Neuronal stem cell (in vitro differentiated cells): ENCODE results near the gene SEL1L.

Experiments used
- DNase-seq: peaks from one replicate; pipeline ENCODE4 v3.0.0-alpha.2; 2013; ENCODE audit warnings: low spot score
- H2AFZ ChIP-seq: one replicate; pipeline ENCODE4 v1.6.1; 2013; ENCODE audit warnings: mild to moderate bottlenecking, low read length, inconsistent platforms
- H2AK5ac ChIP-seq: 2 replicates; pipeline ENCODE4 v1.6.1; 2013; ENCODE audit warnings: low read depth, mild to moderate bottlenecking, inconsistent platforms, low read length, moderate library complexity, mixed read lengths
- H2BK120ac ChIP-seq: 2 replicates; pipeline ENCODE4 v1.6.1; 2013; ENCODE audit warnings: low read depth, mild to moderate bottlenecking, inconsistent platforms, low read length, moderate library complexity, mixed read lengths
- H2BK12ac ChIP-seq: one replicate; pipeline ENCODE4 v1.6.1; 2013; ENCODE audit warnings: low read length, inconsistent platforms
- H2BK15ac ChIP-seq: 2 replicates; pipeline ENCODE4 v1.6.1; 2013; ENCODE audit warnings: mild to moderate bottlenecking, low read length, inconsistent platforms, mixed read lengths
- H2BK5ac ChIP-seq: one replicate; pipeline ENCODE4 v1.6.1; 2013; ENCODE audit warnings: inconsistent platforms, mild to moderate bottlenecking, low read length, moderate library complexity
- H3K14ac ChIP-seq: one replicate; pipeline ENCODE4 v1.6.1; 2013; ENCODE audit warnings: low read length, inconsistent platforms
- H3K18ac ChIP-seq: 2 replicates; pipeline ENCODE4 v1.6.1; 2013; ENCODE audit warnings: low read length, inconsistent platforms
- H3K23ac ChIP-seq: 2 replicates; pipeline ENCODE4 v1.6.1; 2013; ENCODE audit warnings: low read depth, mild to moderate bottlenecking, mixed read lengths, low read length, inconsistent platforms; ENCODE audit not compliant: poor library complexity
- H3K27ac ChIP-seq: replicated peaks from 3 replicates; pipeline ENCODE4 v1.5.1; 2013; ENCODE audit warnings: low read length, inconsistent platforms
- H3K27me3 ChIP-seq, 3 experiments: 2 replicates each; pipeline ENCODE4 v1.6.1; 2013; ENCODE audit warnings: low read length in 3 of 3, mild to moderate bottlenecking in 2 of 3, inconsistent platforms in 1 of 3, low read depth in 1 of 3, mixed read lengths in 1 of 3, moderate library complexity in 1 of 3; ENCODE audit not compliant: control insufficient read depth in 3 of 3, insufficient read depth in 3 of 3
- H3K36me3 ChIP-seq, 2 donors: replicated peaks in 1 of 2; 2 replicates each; pipeline ENCODE4 v1.6.1; 2013; ENCODE audit warnings: low read length in 2 of 2; ENCODE audit not compliant: control insufficient read depth in 2 of 2, insufficient read depth in 2 of 2
- H3K4ac ChIP-seq: 2 replicates; pipeline ENCODE4 v1.6.1; 2013; ENCODE audit warnings: inconsistent platforms, mild to moderate bottlenecking, low read length, moderate library complexity
- H3K4me1 ChIP-seq, 2 donors: 1 replicate in 1 of 2; 2 replicates in 1 of 2; pipeline ENCODE4 v1.6.1; 2013; ENCODE audit warnings: low read length in 2 of 2, low read depth in 1 of 2; ENCODE audit not compliant: control insufficient read depth in 2 of 2, insufficient read depth in 1 of 2
- H3K4me2 ChIP-seq: one replicate; pipeline ENCODE4 v1.6.1; 2013; ENCODE audit warnings: mild to moderate bottlenecking, low read length, inconsistent platforms; ENCODE audit not compliant: insufficient read depth, poor library complexity, severe bottlenecking
- H3K4me3 ChIP-seq, 2 donors: 2 replicates each; pipeline ENCODE4 v1.5.1; 2013; ENCODE audit warnings: low read length in 2 of 2, mild to moderate bottlenecking in 2 of 2, inconsistent platforms in 1 of 2, moderate library complexity in 1 of 2
- H3K79me1 ChIP-seq: one replicate; pipeline ENCODE4 v1.6.1; 2013; ENCODE audit warnings: low read depth, mild to moderate bottlenecking, inconsistent platforms, low read length, moderate library complexity
- H3K9ac ChIP-seq: one replicate; pipeline ENCODE4 v1.6.1; 2013; ENCODE audit warnings: mild to moderate bottlenecking, low read depth, low read length, inconsistent platforms; ENCODE audit not compliant: poor library complexity
- H3K9me3 ChIP-seq, 2 donors: replicated peaks in 1 of 2; 2 replicates each; pipeline versions ENCODE3 to v1.6.1; 2013; ENCODE audit warnings: low read length in 2 of 2, mild to moderate bottlenecking in 2 of 2, inconsistent platforms in 1 of 2, low read depth in 1 of 2, mixed read lengths in 1 of 2, moderate library complexity in 1 of 2; ENCODE audit not compliant: control insufficient read depth in 2 of 2, insufficient read depth in 1 of 2
- H4K8ac ChIP-seq: one replicate; pipeline ENCODE4 v1.6.1; 2013; ENCODE audit warnings: low read depth, mild to moderate bottlenecking, inconsistent platforms, low read length, moderate library complexity
- H4K91ac ChIP-seq: one replicate; pipeline ENCODE4 v1.6.1; 2013; ENCODE audit warnings: low read length, low read depth, mild to moderate bottlenecking, inconsistent platforms; ENCODE audit not compliant: poor library complexity
- WGBS, 2 donors: extraction: QIAGEN DNeasy Blood & Tissue Kit; methylation state at CpG; one replicate each; pipeline ENCODE4 v1.1.7; 2013; ENCODE audit warnings: missing lambda C conversion rate in 2 of 2, mixed read lengths in 1 of 2; ENCODE audit not compliant: insufficient read length in 2 of 2, insufficient replicate concordance in 1 of 2; ENCODE audit errors: extremely low coverage in 2 of 2; 5-methylcytosine and 5-hydroxymethylcytosine counted together

The SEL1L gene

DNA sequence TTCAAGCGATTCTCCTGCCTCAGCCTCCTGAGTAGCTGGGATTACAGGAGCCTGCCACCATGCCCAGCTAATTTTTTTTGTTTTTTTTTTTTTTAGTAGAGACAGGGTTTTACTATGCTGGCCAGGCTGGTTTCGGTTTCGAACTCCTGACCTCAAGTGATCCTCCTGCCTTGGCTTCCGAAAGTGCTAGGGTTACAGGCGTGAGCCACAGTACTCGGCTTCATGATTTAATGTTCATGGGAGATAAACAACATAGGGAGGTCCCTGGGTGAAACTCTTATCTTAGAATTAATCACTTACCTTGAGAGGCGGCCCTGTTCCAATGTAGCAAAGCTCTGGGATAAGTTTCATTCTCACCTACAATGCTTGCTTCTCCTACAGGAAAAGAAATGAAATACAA, 48.3 kb downstream of the SEL1L start:
- Histone ChIP-seq H3K18ac (no peak overlapping the region), H4K91ac (no peak overlapping the region), H2AFZ (no peak overlapping the region), H3K27ac (no peak overlapping the region), H3K27me3 (no peaks in the 10 kb centered on the region), H2BK15ac (no peak overlapping the region), H2BK5ac (no peak overlapping the region), H3K79me1 (no peaks in the 10 kb centered on the region), H3K4me1 (peaks cover 0 to 4% of the 10 kb centered on the region in 2 donors), H3K4me3 (no peak overlapping the region), H2BK12ac (no peak overlapping the region), H2AK5ac (no peak overlapping the region), H2BK120ac (no peak overlapping the region), H3K14ac (no peak overlapping the region), H3K9me3 (no peaks in the 10 kb centered on the region), H3K23ac (no peak overlapping the region), H3K9ac (no peak overlapping the region), H3K4ac (no peak overlapping the region), H3K4me2 (no peak overlapping the region), H3K36me3 (peaks cover 19 to 94% of the 10 kb centered on the region in 2 donors), H4K8ac (no peak overlapping the region)
- no peak for DNase-seq
- no CpG with 5 or more reads among the region's 7 CpGs for WGBS, 2 donors

DNA sequence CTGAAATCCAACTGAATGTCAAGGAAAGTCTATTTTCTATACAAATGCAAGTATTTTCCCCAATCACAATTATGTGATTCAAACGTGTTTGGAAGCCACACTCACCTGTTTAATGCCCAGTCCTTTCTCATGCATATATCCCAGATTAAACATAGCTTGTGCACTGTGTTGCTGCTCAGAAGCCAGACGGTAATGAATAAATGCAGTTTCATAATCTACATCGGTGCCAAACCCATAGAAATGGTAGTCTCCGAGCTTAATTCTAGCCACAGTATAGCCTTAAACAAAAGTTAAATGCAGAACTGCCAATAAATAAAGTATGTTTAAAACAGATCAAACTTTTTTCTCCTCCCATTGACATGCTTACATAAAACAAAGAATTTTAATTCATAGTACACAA, 49.5 kb downstream of the SEL1L start:
- no peak overlapping the region for H2BK12ac ChIP-seq
- no peak overlapping the region for H4K8ac ChIP-seq
- H2AFZ ChIP-seq, result no peak overlapping the region
- no peak overlapping the region for H3K4me3 ChIP-seq
- no peaks in the 10 kb centered on the region for H3K9me3 ChIP-seq
- H3K9ac ChIP-seq, result no peak overlapping the region
- H2BK15ac ChIP-seq, result no peak overlapping the region
- no peaks in the 10 kb centered on the region for H3K27me3 ChIP-seq
- no peak overlapping the region for H2AK5ac ChIP-seq
- peaks cover 0 to 4% of the 10 kb centered on the region in 2 donors for H3K4me1 ChIP-seq
- no peak for DNase-seq
- no peak overlapping the region for H3K4me2 ChIP-seq
- no peak overlapping the region for H3K27ac ChIP-seq
- no peak overlapping the region for H4K91ac ChIP-seq
- H2BK5ac ChIP-seq, result no peak overlapping the region
- no CpG with 5 or more reads among the region's 4 CpGs for WGBS, 2 donors
- no peaks in the 10 kb centered on the region for H3K79me1 ChIP-seq
- no peak overlapping the region for H2BK120ac ChIP-seq
- no peak overlapping the region for H3K18ac ChIP-seq
- peaks cover 21 to 91% of the 10 kb centered on the region in 2 donors for H3K36me3 ChIP-seq
- H3K14ac ChIP-seq, result no peak overlapping the region
- no peak overlapping the region for H3K4ac ChIP-seq
- no peak overlapping the region for H3K23ac ChIP-seq

GRCh38 chr14:81480741-81481140, 52.9 kb downstream of the SEL1L start:
- no peaks in the 10 kb centered on the region for H3K79me1 ChIP-seq
- no peak overlapping the region for H2BK120ac ChIP-seq
- H3K9me3 ChIP-seq, result peaks cover 0 to 2% of the 10 kb centered on the region in 2 donors
- no peak overlapping the region for H3K4me2 ChIP-seq
- H3K9ac ChIP-seq, result no peak overlapping the region
- no peak overlapping the region for H3K27ac ChIP-seq
- no CpG with 5 or more reads among the region's 5 CpGs for WGBS, 2 donors
- no peak overlapping the region for H3K23ac ChIP-seq
- H2BK15ac ChIP-seq, result no peak overlapping the region
- DNase-seq, result no peak
- no peak overlapping the region for H3K4ac ChIP-seq
- no peak overlapping the region for H2BK12ac ChIP-seq
- H3K4me3 ChIP-seq, result no peak overlapping the region
- peaks cover 0 to 4% of the 10 kb centered on the region in 2 donors for H3K4me1 ChIP-seq
- peaks cover 16 to 91% of the 10 kb centered on the region in 2 donors for H3K36me3 ChIP-seq
- no peak overlapping the region for H3K14ac ChIP-seq
- H4K91ac ChIP-seq, result no peak overlapping the region
- H2AK5ac ChIP-seq, result no peak overlapping the region
- no peaks in the 10 kb centered on the region for H3K27me3 ChIP-seq
- no peak overlapping the region for H2AFZ ChIP-seq
- H4K8ac ChIP-seq, result no peak overlapping the region
- H2BK5ac ChIP-seq, result no peak overlapping the region
- H3K18ac ChIP-seq, result no peak overlapping the region

- H2BK5ac ChIP-seq, result no peak overlapping the region
- no peak overlapping the region for H3K9ac ChIP-seq
- no peak overlapping the region for H2AK5ac ChIP-seq
- H3K27ac ChIP-seq, result no peak overlapping the region
- no peak overlapping the region for H2BK12ac ChIP-seq
- WGBS, 2 donors, result no CpG with 5 or more reads among the region's 3 CpGs
- H4K8ac ChIP-seq, result no peak overlapping the region
- H3K4ac ChIP-seq, result no peak overlapping the region
- H3K4me2 ChIP-seq, result no peak overlapping the region
- DNase-seq, result no peak
- no peak overlapping the region for H2AFZ ChIP-seq
- no peaks in the 10 kb centered on the region for H3K27me3 ChIP-seq
- no peaks in the 10 kb centered on the region for H3K79me1 ChIP-seq
- peaks cover 0 to 4% of the 10 kb centered on the region in 2 donors for H3K4me1 ChIP-seq
- H4K91ac ChIP-seq, result no peak overlapping the region
- H3K4me3 ChIP-seq, result no peak overlapping the region
- H3K18ac ChIP-seq, result no peak overlapping the region
- no peak overlapping the region for H3K14ac ChIP-seq
- H2BK15ac ChIP-seq, result no peak overlapping the region
- peaks cover 10 to 82% of the 10 kb centered on the region in 2 donors for H3K36me3 ChIP-seq
- H3K9me3 ChIP-seq, result peaks cover 0 to 2% of the 10 kb centered on the region in 2 donors
- H3K23ac ChIP-seq, result no peak overlapping the region
- H2BK120ac ChIP-seq, result no peak overlapping the region
Measured at GRCh38 chr14:81478446-81478845, 55.2 kb downstream of the SEL1L start.
